Thoracic aorta (tissue), 2 donors: ENCODE data around the gene TSR1. TPM values are rescaled to one million over a fixed set of nuclear protein-coding genes. Genes with fewer than 3 reads are reported as not detected.

ENCODE experiments used
- ATAC-seq: fragments of 150-250 bp; one replicate; pipeline ENCODE4 v1.8.0; 2017; ENCODE audit warnings: low read depth; ENCODE audit not compliant: insufficient number of reproducible peaks, low FRiP score
- DNase-seq: peaks from one replicate; pipeline ENCODE4 v3.0.0-alpha.2; 2020; ENCODE audit warnings: low spot score
- H3K27ac ChIP-seq, 2 donors: fragments of 200-600 bp; sonication (generic); 1 replicate in 1 of 2; 2 replicates in 1 of 2; pipeline ENCODE4 v1.5.1; 2016; ENCODE audit warnings: mild to moderate bottlenecking in 2 of 2, moderate library complexity in 2 of 2
- H3K27me3 ChIP-seq: fragments of 200-600 bp; sonication (generic); replicated peaks from 2 replicates; pipeline ENCODE4 v1.6.0; 2016; ENCODE audit warnings: mild to moderate bottlenecking; ENCODE audit not compliant: insufficient read depth
- H3K36me3 ChIP-seq: fragments of 200-600 bp; sonication (generic); one replicate; pipeline ENCODE4 v1.5.1; 2016
- H3K4me1 ChIP-seq, 2 donors: fragments of 200-600 bp; sonication (generic); 1 replicate in 1 of 2; 2 replicates in 1 of 2; pipeline versions ENCODE4 v1.5.1 to v1.6.0; 2016; ENCODE audit warnings: low read depth in 2 of 2, mild to moderate bottlenecking in 1 of 2; ENCODE audit not compliant: control insufficient read depth in 1 of 2
- H3K4me3 ChIP-seq: fragments of 200-600 bp; sonication (generic); 2 replicates; pipeline ENCODE4 v1.5.1; 2016; ENCODE audit warnings: mild to moderate bottlenecking
- H3K9me3 ChIP-seq: fragments of 200-600 bp; sonication (generic); 2 replicates; pipeline ENCODE4 v1.5.1; 2016
- CTCF ChIP-seq: fragments of 200-600 bp; sonication (generic); IDR thresholded peaks from one replicate; pipeline ENCODE4 v1.5.1; 2019; ENCODE audit warnings: antibody characterized with exemption
- total RNA-seq, 2 donors: library from RNA; depleted of rRNA; stranded (reverse); fragments of >200 nt; gene quantifications; one replicate each; pipeline versions ENCODE4 v1.1.0 to v1.2.3, GENCODE V29; 2016

Gene TSR1
- total RNA-seq, 2 donors from 2014 or later = 36.0 to 63.2 TPM

- ATAC-seq (peak; percentile 33), DNase-seq (no peak)
- peaks cover 5 to 25% of the 10 kb centered on the region in 2 donors for H3K4me1 ChIP-seq
- peak within 1 kb of the TSS; percentile 70 to 74 for H3K27ac ChIP-seq
- TF ChIP-seq CTCF = no peak
- peaks cover 24% of the 10 kb centered on the region for H3K36me3 ChIP-seq
- H3K4me3 ChIP-seq = peak within 1 kb of the TSS; percentile 95
- no peaks in the 10 kb centered on the region for H3K9me3 ChIP-seq
- no peaks in the 10 kb centered on the region for H3K27me3 ChIP-seq
These were observed 741 bp upstream of the TSR1 start, which contains the start of gene SGSM2 for GRCh38 chr17:2336852-2337543. TSS of gene SGSM2 (plus strand) at chr17:2337501. CDS start at chr17:2337689, 188 bp downstream.

GRCh38 chr17:2335726-2336214, 487 bp downstream of the TSR1 start:
- no peak for DNase-seq
- H3K36me3 ChIP-seq = peaks cover 36% of the 10 kb centered on the region
- no peak for ATAC-seq
- no peak for TF ChIP-seq CTCF
- peaks cover 5 to 25% of the 10 kb centered on the region in 2 donors for H3K4me1 ChIP-seq
- peak overlapping the region; percentile 95 for H3K4me3 ChIP-seq
- H3K27ac ChIP-seq = peak overlapping the region; percentile 70 to 74
- no peaks in the 10 kb centered on the region for H3K27me3 ChIP-seq
- no peaks in the 10 kb centered on the region for H3K9me3 ChIP-seq

- Histone ChIP-seq H3K4me1 (peaks cover 5 to 13% of the 10 kb centered on the region in 2 donors), H3K36me3 (peaks cover 56% of the 10 kb centered on the region), H3K4me3 (no peak overlapping the region), H3K27me3 (no peaks in the 10 kb centered on the region), H3K27ac (no peak overlapping the region), H3K9me3 (no peaks in the 10 kb centered on the region)
- TF ChIP-seq CTCF = no peak
- DNase-seq (no peak), ATAC-seq (no peak)
These were observed 5.0 kb downstream of the TSR1 start for GRCh38 chr17:2331303-2331702.

GRCh38 chr17:2323629-2324314, 12.5 kb downstream of the TSR1 start:
- Histone ChIP-seq H3K27ac (no peak overlapping the region), H3K27me3 (no peaks in the 10 kb centered on the region), H3K9me3 (no peaks in the 10 kb centered on the region), H3K4me3 (no peak overlapping the region), H3K4me1 (no peaks in the 10 kb centered on the region), H3K36me3 (peaks cover 39% of the 10 kb centered on the region)
- TF ChIP-seq CTCF = no peak
- no peak for ATAC-seq
- no peak for DNase-seq

- Histone ChIP-seq H3K9me3 (no peaks in the 10 kb centered on the region), H3K27ac (no peak overlapping the region), H3K27me3 (no peaks in the 10 kb centered on the region), H3K4me3 (no peak overlapping the region), H3K36me3 (peaks cover 33% of the 10 kb centered on the region), H3K4me1 (no peaks in the 10 kb centered on the region)
- ATAC-seq = no peak
- no peak for TF ChIP-seq CTCF
- no peak for DNase-seq
These were observed 14.9 kb downstream of the TSR1 start for GRCh38 chr17:2321399-2321798.
